Testis (tissue), 3 donors: ENCODE results near the gene CRIP3. TPM values are rescaled to one million over a fixed set of nuclear protein-coding genes. Genes with fewer than 3 reads are reported as not detected.

Experiments
- DNase-seq: peaks from one replicate; pipeline ENCODE4 v3.0.0-alpha.2; 2019
- H3K27ac ChIP-seq, 2 donors: fragments of 200-600 bp; sonication (generic); one replicate each; pipeline ENCODE4 v1.5.1; 2019
- H3K27me3 ChIP-seq: fragments of 200-600 bp; sonication (generic); one replicate; pipeline ENCODE4 v1.5.1; 2019
- H3K36me3 ChIP-seq: fragments of 200-600 bp; sonication (generic); one replicate; pipeline ENCODE4 v1.5.1; 2017; ENCODE audit warnings: low read depth; ENCODE audit errors: missing control alignments
- H3K4me1 ChIP-seq: fragments of 200-600 bp; sonication (generic); one replicate; pipeline ENCODE4 v1.5.1; 2019
- H3K4me3 ChIP-seq, 2 donors: fragments of 200-600 bp; sonication (generic); one replicate each; pipeline ENCODE4 v1.5.1; 2017 to 2019
- H3K9me3 ChIP-seq: fragments of 200-600 bp; sonication (generic); one replicate; pipeline ENCODE4 v1.5.1; 2017
- CTCF ChIP-seq, 3 experiments: fragments of 450-650 bp in 2 of 3; fragments of 200-600 bp in 1 of 3; sonication (generic) in 1 of 3; IDR thresholded peaks; one replicate each; pipeline ENCODE4 v1.5.1; 2016 to 2019; ENCODE audit warnings: antibody characterized with exemption in 3 of 3, mild to moderate bottlenecking in 2 of 3, moderate library complexity in 1 of 3
- POLR2A ChIP-seq: fragments of 450-650 bp; IDR thresholded peaks from one replicate; pipeline ENCODE4 v1.6.1; 2017; ENCODE audit warnings: antibody characterized with exemption, mild to moderate bottlenecking, moderate library complexity
- WGBS, 2 donors: methylation state at CpG; one replicate each; pipeline ENCODE4 v1.1.5; 2018; 5-methylcytosine and 5-hydroxymethylcytosine counted together
- intact Hi-C: fragments of 100-400 bp; cut with DNase I; formaldehyde crosslinking; loops from one replicate; pipeline ENCODE4 v1.15.1; 2023; ENCODE audit warnings: low total_unique reads
- polyA plus RNA-seq: library from polyadenylated mRNA; stranded (reverse); fragments of 350-450 nt; fragmentation: Illumina TruSeq; extraction: RNeasy Lipid Tissue Mini Kit (QIAGEN cat#74804); gene quantifications from one replicate; pipeline ENCODE4 v1.2.3, GENCODE V29; 2014; ENCODE audit warnings: low read depth, low replicate concordance; ENCODE audit not compliant: insufficient read depth
- small RNA-seq, 2 donors: library from RNA; depleted of rRNA; stranded (forward); fragments of <200 nt; gene quantifications; one replicate each; pipeline ENCODE3, GENCODE V24; 2016
- total RNA-seq, 2 donors: library from RNA; depleted of rRNA; stranded (reverse); fragments of >200 nt; gene quantifications; one replicate each; pipeline ENCODE4 v1.2.3, GENCODE V29; 2016

Gene CRIP3
- total and polyA plus RNA-seq, 3 donors from 2014 or later: 13.4 to 34.3 (median 33.4) TPM

- H3K27ac ChIP-seq: no peak overlapping the region
- 77 to 79% methylated on average over 4 of the region's 4 CpGs for WGBS, 2 donors
- H3K27me3 ChIP-seq: no peaks in the 10 kb centered on the region
- TF ChIP-seq CTCF (IDR thresholded peaks at IDR 0.05) (no peak), POLR2A (no peak)
- no peak overlapping the region for H3K4me3 ChIP-seq
- H3K4me1 ChIP-seq: no peaks in the 10 kb centered on the region
- no peak for DNase-seq
- intact Hi-C loops: loop anchor here (10.0 kb wide), 1 partner anchor 257 kb away; the partner anchor contains the start of genes LRRC73, POLR1C and YIPF3
- H3K36me3 ChIP-seq: no peaks in the 10 kb centered on the region
- no peaks in the 10 kb centered on the region for H3K9me3 ChIP-seq
Measured at GRCh38 chr6:43258180-43258579, 50.4 kb downstream of the CRIP3 start.

GRCh38 chr6:43257367-43258145 is 51.1 kb downstream of the CRIP3 start:
- intact Hi-C loops: loop anchor here (10.0 kb wide), 1 partner anchor 257 kb away; the partner anchor contains the start of genes LRRC73, POLR1C and YIPF3
- H3K4me1 ChIP-seq: no peaks in the 10 kb centered on the region
- no peaks in the 10 kb centered on the region for H3K36me3 ChIP-seq
- no peak overlapping the region for H3K4me3 ChIP-seq
- H3K27ac ChIP-seq: no peak overlapping the region
- H3K27me3 ChIP-seq: no peaks in the 10 kb centered on the region
- TF ChIP-seq CTCF (IDR thresholded peaks at IDR 0.05) (no peak), POLR2A (no peak)
- H3K9me3 ChIP-seq: no peaks in the 10 kb centered on the region
- no peak for DNase-seq
- 79 to 87% methylated on average over 12 of the region's 12 CpGs for WGBS, 2 donors

GRCh38 chr6:43256670-43257366 is 51.8 kb downstream of the CRIP3 start:
- TF ChIP-seq CTCF (IDR thresholded peaks at IDR 0.05) (no peak), POLR2A (no peak)
- DNase-seq: no peak
- WGBS, 2 donors: 85 to 87% methylated on average over 9 of the region's 9 CpGs
- Histone ChIP-seq H3K4me1 (no peaks in the 10 kb centered on the region), H3K4me3 (no peak overlapping the region), H3K27me3 (no peaks in the 10 kb centered on the region), H3K9me3 (no peaks in the 10 kb centered on the region), H3K36me3 (no peaks in the 10 kb centered on the region), H3K27ac (no peak overlapping the region)
- intact Hi-C loops: loop anchor here (10.0 kb wide), 1 partner anchor 258 kb away; the partner anchor contains the start of genes LRRC73, POLR1C and YIPF3

Small RNAs within 50 kb of the gene (small RNA-seq; reads per million reads assigned to genes)
- gene RPL12P47: 0 reads per million in 2 donors

Other genes starting within 250 kb of the CRIP3 start
- gene MRPL2, start 249.4 kb downstream of the CRIP3 start, total RNA-seq: 10 to 100 TPM; 37.2 to 54.8 TPM
- 72.8 TPM for gene MRPL2, start 249.4 kb downstream of the CRIP3 start, polyA plus RNA-seq
- gene KLC4, start 249.2 kb downstream of the CRIP3 start, total RNA-seq: 10 to 100 TPM; 41.1 to 49.4 TPM
- 63.1 TPM for gene KLC4, start 249.2 kb downstream of the CRIP3 start, polyA plus RNA-seq
- gene PTK7, start 232.5 kb downstream of the CRIP3 start, total RNA-seq: 10 to 100 TPM; 58.8 to 68.7 TPM
- 60.8 TPM for gene PTK7, start 232.5 kb downstream of the CRIP3 start, polyA plus RNA-seq
- 10 to 100 TPM; 36.5 to 39.2 TPM for gene SRF, start 137.6 kb downstream of the CRIP3 start, total RNA-seq
- 28.4 TPM for gene SRF, start 137.6 kb downstream of the CRIP3 start, polyA plus RNA-seq
- 100 to 1,000 TPM in 1 of 2 donors, 10 to 100 TPM in 1; 90.6 to 110 TPM for gene CUL9, start 126.6 kb downstream of the CRIP3 start, total RNA-seq
- gene CUL9, start 126.6 kb downstream of the CRIP3 start, polyA plus RNA-seq: 101 TPM
- gene DNPH1, start 79.3 kb downstream of the CRIP3 start, total RNA-seq: 10 to 100 TPM; 21.8 TPM
- 19.3 TPM for gene DNPH1, start 79.3 kb downstream of the CRIP3 start, polyA plus RNA-seq
- 1 to 10 TPM; 2.2 to 2.6 TPM for gene TTBK1, start 65.3 kb downstream of the CRIP3 start, total RNA-seq
- gene TTBK1, start 65.3 kb downstream of the CRIP3 start, polyA plus RNA-seq: 2.3 TPM
- gene SLC22A7, start 10.6 kb downstream of the CRIP3 start, total RNA-seq: not detected
- gene SLC22A7, start 10.6 kb downstream of the CRIP3 start, polyA plus RNA-seq: not detected
- 100 to 1,000 TPM in 1 of 2 donors, 10 to 100 TPM in 1; 79.7 to 123 TPM for gene ZNF318, start 60.8 kb upstream of the CRIP3 start, total RNA-seq
- gene ZNF318, start 60.8 kb upstream of the CRIP3 start, polyA plus RNA-seq: 97.9 TPM
- gene ABCC10, start 118.7 kb upstream of the CRIP3 start, total RNA-seq: 10 to 100 TPM; 29.2 to 34.0 TPM
- gene ABCC10, start 118.7 kb upstream of the CRIP3 start, polyA plus RNA-seq: 21.0 TPM
- 1 to 10 TPM; 1.7 to 1.9 TPM for gene DLK2, start 146.7 kb upstream of the CRIP3 start, total RNA-seq
- gene DLK2, start 146.7 kb upstream of the CRIP3 start, polyA plus RNA-seq: 1.3 TPM
- gene TJAP1, start 168.7 kb upstream of the CRIP3 start, total RNA-seq: 10 to 100 TPM; 55.9 to 59.1 TPM
- 35.4 TPM for gene TJAP1, start 168.7 kb upstream of the CRIP3 start, polyA plus RNA-seq
- 10 to 100 TPM; 20.1 to 29.3 TPM for gene LRRC73, start 201.5 kb upstream of the CRIP3 start, total RNA-seq
- 50.6 TPM for gene LRRC73, start 201.5 kb upstream of the CRIP3 start, polyA plus RNA-seq
- 100 to 1,000 TPM; 130 to 138 TPM for gene YIPF3, start 208.1 kb upstream of the CRIP3 start, total RNA-seq
- 131 TPM for gene YIPF3, start 208.1 kb upstream of the CRIP3 start, polyA plus RNA-seq
- 10 to 100 TPM; 35.0 to 37.7 TPM for gene POLR1C, start 208.3 kb upstream of the CRIP3 start, total RNA-seq
- gene POLR1C, start 208.3 kb upstream of the CRIP3 start, polyA plus RNA-seq: 41.3 TPM